MM.1S (cell line): ENCODE data around the gene MGAT2.
A peak's percentile ranks its signal among the peaks of the same experiment; 100 is the strongest.

ENCODE experiments used
- DNase-seq: peaks from one replicate; pipeline ENCODE4 v3.0.0-alpha.2; 2015
- H2AFZ ChIP-seq: fragments of 300-600 bp; sonication (generic); 2 replicates; pipeline ENCODE4 v1.6.0; 2016; ENCODE audit warnings: antibody characterized with exemption, low read length
- H3F3A ChIP-seq: fragments of 300-600 bp; sonication (generic); 2 replicates; pipeline ENCODE4 v1.6.1; 2016; ENCODE audit warnings: mild to moderate bottlenecking, antibody characterized with exemption, low read length, moderate library complexity, mixed read lengths; ENCODE audit not compliant: insufficient read depth
- H3K27ac ChIP-seq: fragments of 300-600 bp; sonication (generic); 2 replicates; pipeline ENCODE4 v1.5.1; 2016; ENCODE audit warnings: mild to moderate bottlenecking, low read length
- H3K27me3 ChIP-seq: fragments of 300-600 bp; sonication (generic); replicated peaks from 2 replicates; pipeline ENCODE4 v1.6.0; 2016; ENCODE audit warnings: low read length; ENCODE audit not compliant: insufficient read depth
- H3K36me3 ChIP-seq: fragments of 300-600 bp; sonication (generic); replicated peaks from 2 replicates; pipeline ENCODE4 v1.6.1; 2016; ENCODE audit warnings: mild to moderate bottlenecking, low read length, mixed read lengths; ENCODE audit not compliant: insufficient read depth
- H3K4me1 ChIP-seq: fragments of 300-600 bp; sonication (generic); 2 replicates; pipeline ENCODE4 v1.6.1; 2016; ENCODE audit warnings: low read length, mixed read lengths
- H3K4me2 ChIP-seq: fragments of 300-600 bp; sonication (generic); 2 replicates; pipeline ENCODE4 v1.6.0; 2016; ENCODE audit warnings: low read depth, low read length
- H3K4me3 ChIP-seq: fragments of 300-600 bp; sonication (generic); 2 replicates; pipeline ENCODE4 v1.5.1; 2016; ENCODE audit warnings: low read length, mixed read lengths
- H3K79me2 ChIP-seq: fragments of 300-600 bp; sonication (generic); 2 replicates; pipeline ENCODE4 v1.6.1; 2016; ENCODE audit warnings: mixed run types, low read length, mixed read lengths
- H3K9ac ChIP-seq: fragments of 300-600 bp; sonication (generic); 2 replicates; pipeline ENCODE4 v1.6.1; 2016; ENCODE audit warnings: low read length, mixed read lengths
- H3K9me2 ChIP-seq: fragments of 300-600 bp; sonication (generic); replicated peaks from 2 replicates; pipeline ENCODE4 v1.6.1; 2016; ENCODE audit warnings: mild to moderate bottlenecking, low read length, mixed read lengths; ENCODE audit not compliant: insufficient read depth
- H3K9me3 ChIP-seq: fragments of 300-600 bp; sonication (generic); replicated peaks from 2 replicates; pipeline ENCODE4 v1.6.1; 2016; ENCODE audit warnings: mild to moderate bottlenecking, low read length, mixed read lengths; ENCODE audit not compliant: insufficient read depth
- H4K20me1 ChIP-seq: fragments of 300-600 bp; sonication (generic); 2 replicates; pipeline ENCODE4 v1.6.1; 2016; ENCODE audit warnings: mild to moderate bottlenecking, low read length, moderate library complexity, mixed read lengths; ENCODE audit not compliant: insufficient read depth
- EZH2 ChIP-seq: fragments of 300-600 bp; sonication (generic); optimal IDR thresholded peaks from 2 replicates; pipeline ENCODE3; 2017; ENCODE audit warnings: low read depth, mild to moderate bottlenecking, antibody characterized with exemption, low read length, mixed read lengths
- EZH2phosphoT487 ChIP-seq: fragments of 300-600 bp; sonication (generic); IDR thresholded peaks from 2 replicates; pipeline ENCODE4 v1.6.1; 2018; ENCODE audit warnings: antibody characterized with exemption, low read length
- TF ChIP-seq, protein P1 (sequence below): fragments of 300-600 bp; sonication (generic); IDR thresholded peaks from 2 replicates; pipeline ENCODE4 v1.5.1; 2016; ENCODE audit warnings: antibody characterized with exemption, low read length, mixed read lengths

Gene MGAT2

DNA sequence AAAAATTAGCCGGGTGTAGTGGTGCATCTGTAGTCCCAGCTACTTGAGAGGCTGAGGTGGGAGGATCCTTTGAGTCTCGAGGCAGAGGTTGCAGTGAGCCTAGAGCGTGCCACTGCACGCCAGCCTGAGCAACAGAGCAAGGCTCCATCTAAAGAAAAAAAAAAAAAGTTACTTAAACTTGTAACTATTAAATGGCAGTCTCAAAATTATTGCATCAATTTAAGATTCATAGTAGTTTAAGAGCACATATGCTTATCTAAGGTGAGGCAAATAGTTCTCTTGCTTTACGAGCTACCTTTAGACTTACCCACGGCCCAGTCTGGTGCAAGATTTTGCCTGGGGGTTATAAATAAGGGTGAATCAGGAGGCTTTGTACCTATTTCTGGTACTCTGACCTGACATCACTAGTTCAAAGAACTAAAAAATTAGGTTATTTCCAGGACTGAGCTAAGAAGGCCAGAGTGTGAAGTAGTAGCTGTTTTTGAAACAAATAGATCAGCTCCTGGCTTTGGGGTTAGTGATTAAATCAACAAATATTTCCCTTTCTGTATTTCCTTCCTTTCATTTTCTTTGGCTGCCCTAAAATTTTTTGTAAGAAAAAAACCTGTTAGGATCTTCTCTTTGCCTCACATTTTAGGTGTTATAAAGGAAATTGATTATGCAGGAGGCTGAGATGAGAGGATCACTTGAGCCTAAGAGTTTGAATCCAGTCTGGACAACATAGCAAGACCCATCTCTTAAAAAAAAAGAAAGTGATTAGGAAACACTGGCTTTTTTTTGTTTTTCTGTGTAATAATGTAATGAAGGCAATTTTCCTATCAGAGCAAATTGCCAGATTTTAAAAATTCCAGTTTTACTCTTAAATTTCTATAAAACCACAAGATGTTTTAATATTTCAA is 3.6 kb downstream of the MGAT2 start:
- peaks cover 46% of the 10 kb centered on the region for H3K79me2 ChIP-seq
- TF ChIP-seq, protein P1, sequence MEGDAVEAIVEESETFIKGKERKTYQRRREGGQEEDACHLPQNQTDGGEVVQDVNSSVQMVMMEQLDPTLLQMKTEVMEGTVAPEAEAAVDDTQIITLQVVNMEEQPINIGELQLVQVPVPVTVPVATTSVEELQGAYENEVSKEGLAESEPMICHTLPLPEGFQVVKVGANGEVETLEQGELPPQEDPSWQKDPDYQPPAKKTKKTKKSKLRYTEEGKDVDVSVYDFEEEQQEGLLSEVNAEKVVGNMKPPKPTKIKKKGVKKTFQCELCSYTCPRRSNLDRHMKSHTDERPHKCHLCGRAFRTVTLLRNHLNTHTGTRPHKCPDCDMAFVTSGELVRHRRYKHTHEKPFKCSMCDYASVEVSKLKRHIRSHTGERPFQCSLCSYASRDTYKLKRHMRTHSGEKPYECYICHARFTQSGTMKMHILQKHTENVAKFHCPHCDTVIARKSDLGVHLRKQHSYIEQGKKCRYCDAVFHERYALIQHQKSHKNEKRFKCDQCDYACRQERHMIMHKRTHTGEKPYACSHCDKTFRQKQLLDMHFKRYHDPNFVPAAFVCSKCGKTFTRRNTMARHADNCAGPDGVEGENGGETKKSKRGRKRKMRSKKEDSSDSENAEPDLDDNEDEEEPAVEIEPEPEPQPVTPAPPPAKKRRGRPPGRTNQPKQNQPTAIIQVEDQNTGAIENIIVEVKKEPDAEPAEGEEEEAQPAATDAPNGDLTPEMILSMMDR: no peak
- TF ChIP-seq EZH2phosphoT487 (no peak), EZH2 (no peak)
- peak; percentile 57 for DNase-seq
- H4K20me1 ChIP-seq: no peaks in the 10 kb centered on the region
- H3K4me1 ChIP-seq: no peaks in the 10 kb centered on the region
- H3K4me2 ChIP-seq: peak overlapping the region; percentile 82; the same call in 1 of the 2 replicates
- H3K4me3 ChIP-seq: no peak overlapping the region
- H3K27me3 ChIP-seq: no peaks in the 10 kb centered on the region
- H3F3A ChIP-seq: peaks cover 11% of the 10 kb centered on the region
- no peaks in the 10 kb centered on the region for H3K9me3 ChIP-seq
- H3K36me3 ChIP-seq: no peaks in the 10 kb centered on the region
- no peaks in the 10 kb centered on the region for H3K9me2 ChIP-seq
- H3K27ac ChIP-seq: peak overlapping the region; percentile 98; the same call in 1 of the 2 replicates
- peak overlapping the region; percentile 95; the same call in 1 of the 2 replicates for H3K9ac ChIP-seq
- H2AFZ ChIP-seq: no peak overlapping the region

DNA sequence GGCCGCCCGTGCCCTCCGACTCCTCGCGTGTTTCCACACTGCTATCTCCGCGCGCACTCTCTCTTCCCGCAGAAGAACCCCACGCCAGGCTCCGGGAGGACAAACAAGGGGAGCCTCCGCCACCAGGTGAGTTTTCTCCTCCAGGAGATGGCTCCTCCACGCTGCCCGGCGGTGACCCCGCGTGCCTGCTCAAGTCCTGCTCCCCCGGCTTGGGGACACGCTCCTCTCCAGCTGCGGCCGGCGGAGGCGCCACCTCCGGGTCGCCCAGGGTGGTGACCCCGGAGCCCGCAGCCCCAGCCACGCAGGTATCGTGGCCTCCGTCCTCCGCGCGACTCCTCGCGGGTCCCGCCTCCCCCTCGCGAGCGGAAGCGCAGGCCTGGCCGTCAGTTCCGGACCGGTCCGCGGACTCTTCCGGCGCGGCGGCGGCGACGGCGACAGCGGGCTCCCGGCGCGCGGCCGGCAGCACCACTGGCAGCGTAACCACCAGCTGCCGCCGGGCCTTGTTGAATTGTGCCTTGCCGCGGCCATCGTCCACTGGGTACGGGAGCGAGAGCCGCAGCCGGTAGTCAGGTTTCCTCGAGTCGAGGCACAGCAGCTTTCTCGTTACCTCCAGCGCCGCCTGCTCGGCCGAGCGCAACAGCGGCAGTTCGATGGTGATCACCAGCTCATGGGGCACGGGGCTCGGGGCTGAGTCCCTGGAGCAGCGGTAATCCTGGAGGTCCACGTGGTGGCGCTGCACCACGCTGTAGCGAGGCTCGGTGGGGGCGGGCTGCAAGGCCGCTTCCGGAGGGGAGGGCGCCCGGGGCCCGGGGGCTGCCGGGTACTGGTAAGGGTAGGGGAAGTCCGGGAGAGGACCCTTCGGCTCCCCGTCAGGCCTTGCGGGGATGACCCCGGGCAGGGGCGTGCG is 13.3 kb downstream of the MGAT2 start:
- Histone ChIP-seq H3F3A (peaks cover 10% of the 10 kb centered on the region), H3K9me2 (no peaks in the 10 kb centered on the region), H2AFZ (peak overlapping the region; percentile 35), H3K4me2 (peak overlapping the region; percentile 73), H3K4me1 (no peaks in the 10 kb centered on the region), H4K20me1 (no peaks in the 10 kb centered on the region), H3K4me3 (peak overlapping the region; percentile 81), H3K27ac (peak overlapping the region; percentile 94; the same call in 1 of the 2 replicates), H3K27me3 (no peaks in the 10 kb centered on the region), H3K9ac (peak overlapping the region; percentile 93), H3K79me2 (peaks cover 32% of the 10 kb centered on the region), H3K9me3 (no peaks in the 10 kb centered on the region), H3K36me3 (no peaks in the 10 kb centered on the region)
- peak; percentile 85 for DNase-seq
- TF ChIP-seq, protein P1: peak; percentile 56
- no peak for TF ChIP-seq EZH2

DNA sequence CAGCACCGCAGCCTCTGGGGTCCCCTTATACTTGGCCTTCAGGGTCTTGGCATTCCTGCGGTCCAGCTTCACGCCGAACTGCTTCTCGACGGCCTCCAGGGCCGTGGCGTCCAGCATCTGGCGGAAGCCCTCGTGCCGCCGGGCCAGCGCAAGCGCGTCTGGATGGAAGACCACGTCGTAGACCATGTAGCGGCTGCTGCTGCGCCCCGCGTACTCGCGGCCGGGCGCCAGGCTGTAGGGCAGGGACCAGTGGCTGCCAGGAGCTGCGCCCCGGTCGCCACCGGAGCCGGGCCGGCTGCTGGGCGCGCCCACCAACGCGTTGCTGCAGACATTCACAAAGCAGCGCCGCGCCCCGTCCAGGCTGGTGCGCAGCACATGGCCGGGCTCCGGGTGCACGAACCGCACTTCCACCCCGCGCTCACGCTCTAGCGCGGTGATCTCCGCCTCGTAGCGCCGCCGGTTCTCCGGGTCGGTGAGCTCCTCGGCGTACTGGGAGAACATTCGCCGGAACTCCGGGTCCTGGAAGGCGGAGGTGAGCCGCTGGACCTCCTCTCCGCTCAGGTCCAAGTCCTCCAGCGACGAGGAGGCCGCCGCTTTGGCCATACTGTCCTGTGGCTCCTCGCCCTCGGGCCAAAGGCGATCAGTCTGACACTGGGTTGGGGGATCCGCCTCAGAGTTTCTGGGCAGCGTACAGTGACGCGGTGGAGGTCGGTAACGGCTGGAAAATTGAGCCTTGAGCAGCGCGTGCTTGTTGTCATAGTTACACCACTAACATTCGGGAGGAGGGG is 14.1 kb downstream of the MGAT2 start, which contains the start of gene DNAAF2:
DNAAF2 (minus strand) TSS at position 698 of the 788 bp plus-strand sequence; CDS start at position 603, 95 bp downstream.
- Histone ChIP-seq H3K27me3 (no peaks in the 10 kb centered on the region), H3K36me3 (no peaks in the 10 kb centered on the region), H3K9me3 (no peaks in the 10 kb centered on the region), H3K79me2 (peaks cover 32% of the 10 kb centered on the region), H3K4me1 (no peaks in the 10 kb centered on the region), H3K4me3 (peak within 1 kb of the TSS; percentile 81), H3K9ac (peak within 1 kb of the TSS; percentile 93), H3F3A (peaks cover 10% of the 10 kb centered on the region), H3K27ac (peak within 1 kb of the TSS; percentile 94), H3K4me2 (peak within 1 kb of the TSS; percentile 73), H3K9me2 (no peaks in the 10 kb centered on the region), H2AFZ (peak within 1 kb of the TSS; percentile 35), H4K20me1 (no peaks in the 10 kb centered on the region)
- TF ChIP-seq, protein P1: no peak
- TF ChIP-seq EZH2: no peak
- no peak for TF ChIP-seq EZH2phosphoT487
- DNase-seq: peak; percentile 31
